HEK293T (cell line): Measurements from ENCODE around the gene CCNY.

Experiments
- CTCF ChIA-PET: fragments of 350-600 bp; formaldehyde crosslinking; extraction: SDS; loops from one replicate; lab custom pipeline; 2021; ENCODE audit warnings: antibody characterized with exemption, inconsistent platforms; lab: Yijun Ruan, JAX
- POLR2A ChIA-PET: fragments of 350-600 bp; formaldehyde crosslinking; extraction: SDS; loops from one replicate; lab custom pipeline; 2020; ENCODE audit warnings: antibody characterized with exemption, inconsistent platforms; lab: Yijun Ruan, JAX
- DNase-seq: peaks from one replicate; pipeline ENCODE4 v3.0.0; 2012; ENCODE audit warnings: mixed read lengths; ENCODE audit errors: extremely low spot score
- ARNT ChIP-seq: fragments of 450-650 bp; IDR thresholded peaks from 2 replicates; pipeline ENCODE4 v1.6.1; 2017; ENCODE audit warnings: mild to moderate bottlenecking
- BHLHE40 ChIP-seq: fragments of 450-650 bp; IDR thresholded peaks from 2 replicates; pipeline ENCODE4 v1.6.1; 2016; ENCODE audit warnings: mild to moderate bottlenecking, moderate library complexity, borderline replicate concordance
- CTBP1 ChIP-seq: fragments of 450-650 bp; IDR thresholded peaks from 2 replicates; pipeline ENCODE4 v1.6.1; 2016; ENCODE audit warnings: borderline replicate concordance
- ELF4 ChIP-seq: fragments of 450-650 bp; IDR thresholded peaks from 2 replicates; pipeline ENCODE4 v1.6.1; 2017; ENCODE audit warnings: antibody characterized with exemption
- FOXA1 ChIP-seq: fragments of 450-650 bp; IDR thresholded peaks from 2 replicates; pipeline ENCODE4 v1.6.1; 2016; ENCODE audit warnings: mild to moderate bottlenecking
- FOXK2 ChIP-seq: fragments of 450-650 bp; IDR thresholded peaks from 2 replicates; pipeline ENCODE4 v1.6.1; 2016; ENCODE audit warnings: mild to moderate bottlenecking
- FOXM1 ChIP-seq: fragments of 450-650 bp; IDR thresholded peaks from 2 replicates; pipeline ENCODE4 v1.6.1; 2017; ENCODE audit warnings: mild to moderate bottlenecking, borderline replicate concordance
- HDGF ChIP-seq: fragments of 450-650 bp; IDR thresholded peaks from 2 replicates; pipeline ENCODE4 v1.6.1; 2017; ENCODE audit warnings: antibody characterized with exemption, borderline replicate concordance
- L3MBTL2 ChIP-seq: fragments of 450-650 bp; conservative IDR thresholded peaks from 2 replicates; pipeline ENCODE4 v1.6.1; 2016; ENCODE audit warnings: mild to moderate bottlenecking
- LEF1 ChIP-seq: fragments of 450-650 bp; IDR thresholded peaks from 2 replicates; pipeline ENCODE4 v1.6.1; 2017; ENCODE audit warnings: mild to moderate bottlenecking, borderline replicate concordance
- NFRKB ChIP-seq: fragments of 450-650 bp; IDR thresholded peaks from 2 replicates; pipeline ENCODE4 v1.6.1; 2016; ENCODE audit warnings: mild to moderate bottlenecking, moderate library complexity
- PKNOX1 ChIP-seq: fragments of 450-650 bp; IDR thresholded peaks from 2 replicates; pipeline ENCODE4 v1.6.1; 2016
- SP1 ChIP-seq: fragments of 450-650 bp; IDR thresholded peaks from 2 replicates; pipeline ENCODE4 v1.6.1; 2017
- SUZ12 ChIP-seq: fragments of 450-650 bp; IDR thresholded peaks from 2 replicates; pipeline ENCODE4 v1.6.1; 2016; ENCODE audit warnings: mild to moderate bottlenecking
- TARDBP ChIP-seq: fragments of 450-650 bp; IDR thresholded peaks from 2 replicates; pipeline ENCODE4 v1.6.1; 2016
- ZNF384 ChIP-seq: fragments of 450-650 bp; IDR thresholded peaks from 2 replicates; pipeline ENCODE4 v1.6.1; 2016

Gene CCNY

GRCh38 chr10:35336084-35336831 is at the start of gene CCNY:
Gene CCNY, plus strand, starts transcription at chr10:35336509. Its CDS starts 545 bp downstream, at chr10:35337054.
- CTCF ChIA-PET: no interaction called here
- TF ChIP-seq FOXK2 (no peak), PKNOX1 (no peak), BHLHE40 (no peak), L3MBTL2 (no peak), SP1 (no peak), SUZ12 (no peak), FOXA1 (no peak), ZNF384 (no peak), NFRKB (no peak), HDGF (no peak), ELF4 (no peak), LEF1 (no peak), TARDBP (no peak), CTBP1 (no peak), FOXM1 (no peak), ARNT (no peak)
- peak; percentile 68 for DNase-seq
- POLR2A ChIA-PET: no interaction called here

- no peak for DNase-seq
- POLR2A ChIA-PET: no interaction called here
- TF ChIP-seq SP1 (no peak), FOXA1 (no peak), ARNT (no peak), FOXK2 (no peak), SUZ12 (no peak), LEF1 (no peak), FOXM1 (no peak), ELF4 (no peak), ZNF384 (no peak), TARDBP (no peak), BHLHE40 (no peak), NFRKB (no peak), L3MBTL2 (no peak), HDGF (no peak), PKNOX1 (no peak), CTBP1 (no peak)
- CTCF ChIA-PET: no interaction called here
These were observed 47.1 kb upstream of the CCNY start for GRCh38 chr10:35289198-35289597.

- POLR2A ChIA-PET: no interaction called here
- no peak for DNase-seq
- no peak for TF ChIP-seq NFRKB
- TF ChIP-seq HDGF: no peak
- no peak for TF ChIP-seq ZNF384
- TF ChIP-seq ELF4: no peak
- TF ChIP-seq FOXM1: no peak
- no peak for TF ChIP-seq TARDBP
- no peak for TF ChIP-seq ARNT
- no peak for TF ChIP-seq SUZ12
- no peak for TF ChIP-seq FOXA1
- no peak for TF ChIP-seq L3MBTL2
- TF ChIP-seq FOXK2: no peak
- no peak for TF ChIP-seq SP1
- TF ChIP-seq PKNOX1: no peak
- TF ChIP-seq LEF1: no peak
- TF ChIP-seq BHLHE40: no peak
- no peak for TF ChIP-seq CTBP1
- CTCF ChIA-PET: interaction anchor here (0.6 kb wide), 1 partner anchor 54 kb away, joined by 6 read pairs; no protein-coding TSS in a partner anchor
These were observed 41.8 kb upstream of the CCNY start for GRCh38 chr10:35294506-35294905.

GRCh38 chr10:35299016-35299415 is 37.3 kb upstream of the CCNY start:
- POLR2A ChIA-PET: no interaction called here

GRCh38 chr10:35300063-35300699 is 36.1 kb upstream of the CCNY start:
- TF ChIP-seq PKNOX1 (no peak), ZNF384 (no peak), FOXM1 (no peak), ARNT (no peak), SP1 (no peak), NFRKB (no peak), SUZ12 (no peak), BHLHE40 (no peak), CTBP1 (no peak), FOXK2 (no peak)
- DNase-seq: no peak
- POLR2A ChIA-PET: no interaction called here
- CTCF ChIA-PET: no interaction called here

More at GRCh38 chr10:35299016-35299415, 37.3 kb upstream of the CCNY start:
- CTCF ChIA-PET: no interaction called here
- TF ChIP-seq LEF1 (no peak), L3MBTL2 (no peak), ZNF384 (no peak)
- DNase-seq: no peak
